ENCODE data around the gene LRPAP1.

DNA sequence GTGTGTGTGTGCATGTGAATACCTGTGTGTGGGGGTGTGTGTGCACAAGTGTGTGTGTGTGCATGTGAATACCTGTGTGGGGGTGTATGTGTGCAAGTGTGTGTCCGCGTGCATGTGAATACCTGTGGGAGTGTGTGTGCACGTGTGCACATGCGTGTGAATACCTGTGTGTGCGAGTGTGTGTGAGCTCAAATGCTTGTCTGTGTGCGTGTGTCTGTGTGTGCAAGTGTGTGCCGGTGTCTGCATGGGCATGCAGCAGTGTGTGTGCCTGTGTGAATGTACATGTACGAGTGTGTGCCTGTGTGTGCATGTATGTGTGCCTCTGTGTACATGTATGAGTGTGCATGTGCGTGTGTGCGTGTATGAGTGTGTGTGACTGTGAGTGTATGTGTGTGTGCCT, 64.1 kb downstream of the LRPAP1 start:
- TF ChIP-seq POLR2A (IDR thresholded peaks at IDR 0.05; ENCODE audit: borderline replicate concordance, extremely low read depth, insufficient read depth, insufficient read length) (no peak), CTCF (IDR thresholded peaks at IDR 0.05 in 2 of 3, conservative IDR thresholded peaks at IDR 0.05 in 1 of 3; ENCODE audit: borderline replicate concordance in 1 of 3, insufficient read depth in 1 of 3, low read depth in 2 of 3, low read length in 2 of 3) (no peak), YY1 (IDR thresholded peaks at IDR 0.05; ENCODE audit: extremely low read depth, insufficient replicate concordance, low read depth, low read length) (no peak), TCF7L2 (IDR thresholded peaks at IDR 0.05; ENCODE audit: borderline replicate concordance, extremely low read depth, insufficient read depth, insufficient read length) (no peak), RAD21 (IDR thresholded peaks at IDR 0.05; ENCODE audit: low read depth) (no peak), EZH2 (IDR thresholded peaks at IDR 0.05) (no peak)

Measured in HCT116 (cell line).